Measurements from ENCODE around the gene SLC36A1. TPM values are rescaled to one million over a fixed set of nuclear protein-coding genes. Genes with fewer than 3 reads are reported as not detected.

Gene SLC36A1
- total and polyA plus RNA-seq, 2 donors (not counting 3 experiments of a cell fraction or from before 2014, with no cell fraction given), result 11.8 to 14.5 TPM

DNA sequence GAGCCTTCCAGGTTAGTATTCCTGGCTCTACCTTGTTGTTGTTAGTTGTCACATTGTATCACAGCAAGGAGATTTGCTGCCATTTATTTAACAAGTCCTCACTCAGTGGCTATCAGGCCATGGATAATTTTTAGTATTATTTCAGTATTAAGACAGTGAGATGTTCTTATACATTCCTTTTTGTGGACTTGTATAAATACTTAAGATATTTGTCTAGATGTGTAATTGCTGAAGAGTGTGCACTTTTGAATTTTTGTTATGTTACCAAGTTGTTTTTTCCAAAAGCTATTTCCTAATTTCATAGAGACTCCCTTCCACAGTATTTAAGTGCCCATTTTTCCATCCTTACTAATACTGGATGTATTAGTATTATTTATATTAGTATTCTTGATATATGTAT is 22.0 kb downstream of the SLC36A1 start:
- no peak for DNase-seq (ENCODE audit: low read depth, low spot score)
- H3K79me2 ChIP-seq (ENCODE audit: control insufficient read depth, insufficient read depth, low read length), result no peaks in the 10 kb centered on the region
- POLR2A ChIA-PET, result no interaction called here
- H3K4me3 ChIP-seq (replicated peaks in 1 of 3; ENCODE audit: insufficient read depth in 1 of 3, low read depth in 1 of 3, low read length in 3 of 3), result no peak overlapping the region
- no peaks in the 10 kb centered on the region for H4K20me1 ChIP-seq (replicated peaks; ENCODE audit: control insufficient read depth, extremely low read depth, insufficient read depth, low read length)
- FAIRE-seq, result no peak
- no TSS peak for BruUV-seq (replicated peaks)
- H3K4me1 ChIP-seq (ENCODE audit: control insufficient read depth, extremely low read depth, insufficient read depth, low read length), result no peaks in the 10 kb centered on the region
- CTCF ChIA-PET, result no interaction called here
- peaks cover 0 to 2% of the 10 kb centered on the region in 2 experiments for H3K36me3 ChIP-seq (ENCODE audit: control insufficient read depth in 2 of 2, extremely low read depth in 1 of 2, insufficient read depth in 2 of 2, low read length in 2 of 2)
- no peaks in the 10 kb centered on the region for H3K9me3 ChIP-seq (replicated peaks; ENCODE audit: control insufficient read depth, insufficient read depth, low read length)
- dilution Hi-C loops (cut with MboI; ENCODE audit: extremely low pct_ligation_motif_present, low sequenced_read_pairs) (no loop called here), intact Hi-C loops (cut with micrococcal nuclease) (no loop called here)
- no peak overlapping the region for H3K9ac ChIP-seq (replicated peaks; ENCODE audit: extremely low read depth, insufficient read depth, low read length)
- no peak overlapping the region for H3K27ac ChIP-seq (ENCODE audit: insufficient read depth, low read depth, low read length)
- H3K27me3 ChIP-seq (ENCODE audit: control insufficient read depth in 2 of 2, insufficient read depth in 2 of 2, low read length in 2 of 2), result no peaks in the 10 kb centered on the region
- TF ChIP-seq POLR2A (IDR thresholded peaks at IDR 0.05; ENCODE audit: low read depth, low read length), result no peak
- TF ChIP-seq JUN (IDR thresholded peaks at IDR 0.05; ENCODE audit: borderline replicate concordance, insufficient read depth, insufficient read length, low read depth), result no peak
- TF ChIP-seq, protein P1, sequence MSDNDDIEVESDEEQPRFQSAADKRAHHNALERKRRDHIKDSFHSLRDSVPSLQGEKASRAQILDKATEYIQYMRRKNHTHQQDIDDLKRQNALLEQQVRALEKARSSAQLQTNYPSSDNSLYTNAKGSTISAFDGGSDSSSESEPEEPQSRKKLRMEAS (IDR thresholded peaks at IDR 0.05; ENCODE audit: insufficient read depth, insufficient read length), result no peak
- no peak for TF ChIP-seq MYC (IDR thresholded peaks at IDR 0.05; ENCODE audit: low read depth, low read length)
- no peak for TF ChIP-seq GATA2 (IDR thresholded peaks at IDR 0.05; ENCODE audit: insufficient read depth, insufficient read length, low read depth, low read length)
- TF ChIP-seq EZH2 (IDR thresholded peaks at IDR 0.05; ENCODE audit: borderline replicate concordance, low read depth, low read length, severe bottlenecking), result no peak
- TF ChIP-seq FOS (IDR thresholded peaks at IDR 0.05; ENCODE audit: borderline replicate concordance, insufficient read depth, low read length), result no peak
- no peak for TF ChIP-seq POLR2AphosphoS5 (IDR thresholded peaks at IDR 0.05; ENCODE audit: insufficient read depth, low read depth, low read length)
- TF ChIP-seq, protein P2, sequence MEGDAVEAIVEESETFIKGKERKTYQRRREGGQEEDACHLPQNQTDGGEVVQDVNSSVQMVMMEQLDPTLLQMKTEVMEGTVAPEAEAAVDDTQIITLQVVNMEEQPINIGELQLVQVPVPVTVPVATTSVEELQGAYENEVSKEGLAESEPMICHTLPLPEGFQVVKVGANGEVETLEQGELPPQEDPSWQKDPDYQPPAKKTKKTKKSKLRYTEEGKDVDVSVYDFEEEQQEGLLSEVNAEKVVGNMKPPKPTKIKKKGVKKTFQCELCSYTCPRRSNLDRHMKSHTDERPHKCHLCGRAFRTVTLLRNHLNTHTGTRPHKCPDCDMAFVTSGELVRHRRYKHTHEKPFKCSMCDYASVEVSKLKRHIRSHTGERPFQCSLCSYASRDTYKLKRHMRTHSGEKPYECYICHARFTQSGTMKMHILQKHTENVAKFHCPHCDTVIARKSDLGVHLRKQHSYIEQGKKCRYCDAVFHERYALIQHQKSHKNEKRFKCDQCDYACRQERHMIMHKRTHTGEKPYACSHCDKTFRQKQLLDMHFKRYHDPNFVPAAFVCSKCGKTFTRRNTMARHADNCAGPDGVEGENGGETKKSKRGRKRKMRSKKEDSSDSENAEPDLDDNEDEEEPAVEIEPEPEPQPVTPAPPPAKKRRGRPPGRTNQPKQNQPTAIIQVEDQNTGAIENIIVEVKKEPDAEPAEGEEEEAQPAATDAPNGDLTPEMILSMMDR (IDR thresholded peaks at IDR 0.05; ENCODE audit: extremely low read depth in 1 of 2, insufficient read depth in 1 of 2, low read depth in 1 of 2, low read length in 2 of 2), result no peak
- H3K9me1 ChIP-seq (replicated peaks; ENCODE audit: control insufficient read depth, extremely low read depth, insufficient read depth, low read length), result no peaks in the 10 kb centered on the region
- H3K4me2 ChIP-seq (ENCODE audit: insufficient read depth, low read length), result no peak overlapping the region
- no peak overlapping the region for H2AFZ ChIP-seq (ENCODE audit: low read depth, low read length)

Data from endothelial cell of umbilical vein (primary cell).